NCI-H226 (cell line): ENCODE results near the gene DEPDC1B.
A peak's percentile ranks its signal among the peaks of the same experiment; 100 is the strongest.
"Not testable (repeated sequence)": the region's sequence is repeated elsewhere in the genome, so short reads cannot be mapped to it uniquely, and the experiment has no call there.

Experiments
- DNase-seq: peaks from one replicate; pipeline ENCODE4 v3.0.0-alpha.2; 2015

DEPDC1B gene

DNA sequence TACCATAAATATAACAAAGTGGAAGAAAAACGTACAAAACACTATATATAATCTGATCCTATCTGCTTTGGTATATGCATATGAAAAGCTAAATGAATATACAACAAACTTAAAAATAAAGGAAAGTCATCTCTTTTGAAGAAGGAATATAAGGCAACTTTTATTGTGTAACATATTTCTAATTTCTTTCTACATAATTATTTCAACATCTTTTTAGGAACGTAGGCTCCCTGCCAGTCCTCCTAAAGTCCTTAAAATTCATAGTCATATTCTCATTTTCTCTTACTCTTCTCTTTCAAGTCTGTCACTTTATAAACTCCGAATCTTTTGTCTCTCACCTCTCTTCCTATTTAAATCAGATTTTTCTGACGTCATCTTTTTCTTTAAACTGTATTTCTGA lies 9.6 kb downstream of the DEPDC1B start:
- no peak for DNase-seq

DNA sequence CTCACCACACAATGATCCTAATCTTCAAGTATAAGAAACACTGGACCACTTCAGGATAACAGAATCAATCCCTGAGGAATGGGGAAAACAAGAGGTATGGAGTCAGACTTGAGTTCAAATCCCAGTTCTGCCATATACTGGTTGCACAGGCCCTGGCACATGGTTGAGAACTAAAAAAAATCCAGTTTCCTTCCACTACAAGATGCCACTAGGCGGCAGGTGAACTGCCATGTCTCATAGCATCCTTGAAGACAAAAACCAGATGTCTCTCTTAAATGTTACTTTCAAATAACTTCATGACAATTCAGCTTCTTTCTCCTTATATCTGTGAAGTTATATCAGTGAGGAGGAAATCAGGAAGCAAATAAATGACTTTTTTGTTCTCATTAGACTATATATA lies 11.0 kb downstream of the DEPDC1B start:
- no peak for DNase-seq

DNA sequence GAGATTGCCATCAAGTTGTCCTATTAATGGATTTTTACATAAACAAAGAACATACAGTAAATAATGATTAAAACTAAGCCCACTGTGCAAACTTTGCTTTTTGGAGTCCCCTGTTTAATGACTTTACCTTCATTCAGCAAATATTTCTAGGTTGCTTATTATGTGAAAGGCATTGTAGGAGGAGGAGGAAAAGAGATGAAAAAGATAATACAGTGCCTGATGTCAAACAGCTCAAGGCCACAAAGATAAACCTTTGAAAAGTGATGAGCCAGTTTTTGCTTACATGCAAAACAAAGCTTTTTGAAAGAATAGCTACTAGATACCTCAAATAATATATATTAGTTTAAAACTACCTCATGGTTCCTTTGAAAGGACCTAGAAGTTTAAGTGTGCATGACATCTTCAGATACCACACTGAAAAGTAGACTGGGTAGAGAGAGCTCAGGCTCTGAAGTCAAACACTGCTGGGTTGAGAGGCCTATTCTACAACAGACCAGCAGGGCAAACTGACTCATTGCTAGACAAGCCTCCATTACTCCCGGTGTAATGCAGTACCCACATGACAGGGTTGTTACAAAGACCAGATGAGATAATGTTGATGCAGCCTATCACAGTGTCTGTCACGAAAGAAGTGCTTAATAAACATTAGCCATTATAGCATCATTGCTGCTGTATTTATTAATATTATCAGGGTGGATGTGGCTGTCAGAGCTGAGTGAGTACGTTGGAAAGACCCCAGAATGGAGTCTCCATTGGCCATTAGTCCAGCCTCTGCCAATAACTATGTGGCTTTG lies 11.8 kb downstream of the DEPDC1B start:
- DNase-seq = peak; percentile 60

DNA sequence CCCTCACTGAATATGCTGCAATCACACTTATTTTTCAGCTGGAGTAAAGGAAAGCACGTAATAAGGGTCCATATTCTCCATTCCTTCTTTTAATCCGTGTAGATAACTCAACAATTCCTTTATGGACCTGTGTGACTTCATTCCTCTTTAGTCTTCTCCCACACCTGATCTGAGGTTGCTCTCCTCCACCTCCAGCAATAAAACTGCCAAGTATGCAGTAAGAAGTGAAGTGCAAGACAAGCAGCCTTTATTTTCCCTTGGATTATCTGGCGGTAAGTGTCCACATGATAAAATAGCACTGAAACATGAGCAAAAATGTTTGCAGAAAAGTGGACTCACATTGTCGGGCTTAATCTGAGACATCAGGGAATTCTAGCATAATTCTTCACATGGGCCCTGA lies 13.8 kb downstream of the DEPDC1B start:
- no peak for DNase-seq

DNA sequence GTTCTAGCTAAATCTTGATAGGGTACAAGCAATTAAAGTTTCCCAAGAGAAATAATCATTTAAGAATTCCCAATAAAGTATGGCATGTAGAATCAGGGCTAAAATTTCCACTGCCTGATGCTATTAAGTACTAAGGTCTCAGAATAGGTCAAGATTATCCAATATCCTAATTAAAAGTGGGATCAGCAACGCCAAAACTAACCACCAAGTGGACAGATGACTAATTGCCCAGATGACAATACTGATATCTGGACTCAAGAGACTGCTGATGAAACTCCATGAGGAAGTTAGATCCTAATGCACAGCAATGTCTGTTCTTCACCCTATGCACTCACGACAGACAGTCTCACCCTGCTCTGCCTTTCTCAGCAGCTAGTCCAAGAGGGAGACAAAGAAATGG lies 14.3 kb downstream of the DEPDC1B start:
- no peak for DNase-seq

DNA sequence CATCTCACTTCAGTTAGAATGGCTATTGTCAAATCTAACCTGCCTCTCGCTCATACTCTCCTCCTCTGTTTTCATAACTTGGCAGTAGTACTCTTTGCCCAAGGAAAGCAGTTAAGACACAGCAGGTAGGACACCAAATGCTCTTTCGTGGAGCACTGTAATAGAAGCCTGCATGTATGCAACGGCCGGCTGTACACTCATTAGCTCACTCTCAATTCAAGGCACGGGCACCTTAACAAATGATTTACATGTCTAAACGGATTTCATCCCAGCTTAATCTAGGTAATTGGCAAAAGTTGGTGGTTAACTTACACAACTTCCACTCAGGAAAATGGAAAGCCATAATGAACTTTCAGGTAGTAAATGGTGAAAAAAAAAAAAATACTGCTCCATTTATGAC lies 14.9 kb downstream of the DEPDC1B start:
- DNase-seq = no peak

DNA sequence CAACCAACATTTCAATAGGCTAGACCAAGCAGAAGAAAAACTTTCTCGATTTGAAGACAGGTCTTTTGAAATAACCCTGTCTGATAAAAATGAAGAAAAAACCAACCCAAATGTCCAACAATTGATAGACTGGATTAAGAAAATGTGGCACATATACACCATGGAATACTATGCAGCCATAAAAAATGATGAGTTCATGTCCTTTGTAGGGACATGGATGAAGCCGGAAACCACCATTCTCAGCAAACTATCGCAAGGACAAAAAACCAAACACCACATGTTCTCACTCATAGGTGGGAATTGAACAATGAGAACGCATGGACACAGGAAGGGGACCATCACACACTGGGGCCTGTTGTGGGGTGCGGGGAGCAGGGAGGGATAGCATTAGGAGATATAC lies 18.0 kb downstream of the DEPDC1B start:
- DNase-seq = not testable (repeated sequence)

DNA sequence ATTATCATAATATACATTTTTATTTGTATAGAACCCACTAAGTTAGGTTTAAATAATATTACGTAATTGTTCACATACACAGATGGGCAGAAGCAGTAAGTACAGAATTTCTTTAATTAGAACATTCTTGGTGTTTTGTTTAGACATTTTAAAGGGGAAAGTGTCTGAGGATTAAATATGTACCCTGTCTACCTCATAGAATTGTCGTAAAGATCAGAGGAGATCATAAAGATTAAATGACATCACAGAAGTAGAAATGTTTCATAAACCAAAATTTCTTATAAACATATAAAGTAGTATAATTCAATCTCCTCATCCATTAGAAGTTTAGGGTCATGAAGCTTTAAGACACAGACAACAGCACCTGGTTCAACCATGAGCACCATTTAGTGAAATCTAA lies 20.1 kb downstream of the DEPDC1B start:
- DNase-seq = no peak

DNA sequence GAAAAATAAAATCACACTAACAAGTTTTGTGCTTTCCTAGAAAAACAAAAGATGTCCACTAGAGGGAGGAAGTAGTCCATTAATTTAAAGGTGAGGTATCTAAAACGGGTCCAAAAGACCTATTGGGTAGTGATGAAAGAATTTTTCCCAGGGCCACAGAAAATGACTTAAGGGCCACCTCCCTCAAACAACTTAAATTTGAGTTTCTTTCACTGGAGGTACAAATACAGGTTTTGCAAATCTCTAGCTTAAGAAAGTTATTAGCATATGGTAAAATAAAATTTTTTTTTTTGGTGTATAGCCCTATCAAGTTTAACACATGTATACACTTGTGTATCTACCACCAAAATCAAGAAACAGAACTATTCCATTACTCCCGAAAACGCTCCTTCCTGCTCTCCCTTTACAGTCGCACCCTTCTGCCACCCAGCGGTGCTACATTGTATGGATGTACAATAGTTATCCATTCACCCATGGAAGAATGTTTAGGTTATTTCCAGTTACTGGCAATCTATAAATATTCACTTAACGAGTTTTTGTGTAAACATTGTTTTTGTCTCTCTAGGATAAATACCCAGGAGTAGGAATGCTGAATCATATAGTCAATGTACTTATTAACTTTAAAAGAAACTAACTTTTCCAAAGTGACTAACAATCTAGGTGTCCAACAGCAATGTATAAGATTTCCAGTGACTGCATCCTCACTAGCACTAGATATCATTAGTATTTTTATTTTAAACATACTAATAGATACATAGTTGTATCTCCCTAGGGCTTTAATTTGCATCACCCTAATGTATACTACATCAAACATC lies 21.9 kb downstream of the DEPDC1B start:
- peak; percentile 42 for DNase-seq

DNA sequence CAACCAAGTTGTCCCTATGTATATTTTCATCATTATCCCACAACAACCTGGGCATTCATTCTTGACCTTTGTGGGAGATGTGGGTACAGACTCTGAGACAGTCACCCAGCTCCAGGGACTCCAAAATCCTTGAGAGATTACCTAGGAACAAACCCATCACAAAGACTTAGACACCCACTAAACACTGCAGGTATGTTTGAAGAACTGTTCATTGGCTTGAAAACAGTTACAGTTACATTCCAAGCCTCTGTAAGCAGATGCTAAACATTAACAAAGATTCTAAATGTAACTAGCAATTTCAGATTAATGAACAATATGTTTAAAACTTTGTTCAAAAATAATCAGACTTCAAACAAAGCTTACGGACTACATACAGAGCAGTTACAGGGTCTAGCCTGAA lies 24.7 kb downstream of the DEPDC1B start:
- no peak for DNase-seq

DNA sequence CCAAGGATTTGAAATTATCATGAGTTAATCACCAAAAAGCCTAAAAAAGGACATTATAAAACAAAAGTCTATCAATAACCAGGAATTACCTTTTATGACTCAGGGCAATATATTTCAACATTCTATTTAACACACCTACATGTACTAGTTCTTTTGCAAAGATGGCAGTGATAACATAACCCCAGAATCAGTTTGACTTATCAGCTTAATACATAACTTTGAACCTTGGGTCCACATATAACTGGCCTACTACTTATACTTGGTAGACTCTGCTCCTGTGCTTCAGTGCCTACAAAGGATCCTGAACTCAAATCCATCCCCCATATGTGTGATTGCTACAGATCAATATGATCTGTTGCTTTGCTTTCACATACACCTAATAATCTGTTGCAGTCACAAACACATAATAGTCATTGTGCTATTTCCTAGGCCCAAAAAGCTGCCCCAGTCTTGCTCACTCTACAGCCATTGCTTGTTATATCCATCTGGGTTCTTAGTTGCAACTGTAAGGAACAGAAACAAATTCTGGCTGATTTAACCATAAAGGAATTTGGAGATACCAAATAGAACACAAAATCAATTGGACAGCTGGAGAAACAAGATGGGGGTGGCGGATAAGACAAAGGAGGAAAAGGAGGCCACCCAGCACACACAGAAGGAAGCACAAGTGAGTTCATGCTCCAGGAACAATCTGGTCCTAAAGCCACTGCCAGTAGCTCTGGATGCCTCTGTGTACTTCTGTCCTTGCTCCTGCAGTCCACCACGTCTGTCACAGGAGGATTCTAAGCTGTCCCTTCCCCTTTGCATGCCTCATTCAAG lies 25.5 kb downstream of the DEPDC1B start:
- no peak for DNase-seq

DNA sequence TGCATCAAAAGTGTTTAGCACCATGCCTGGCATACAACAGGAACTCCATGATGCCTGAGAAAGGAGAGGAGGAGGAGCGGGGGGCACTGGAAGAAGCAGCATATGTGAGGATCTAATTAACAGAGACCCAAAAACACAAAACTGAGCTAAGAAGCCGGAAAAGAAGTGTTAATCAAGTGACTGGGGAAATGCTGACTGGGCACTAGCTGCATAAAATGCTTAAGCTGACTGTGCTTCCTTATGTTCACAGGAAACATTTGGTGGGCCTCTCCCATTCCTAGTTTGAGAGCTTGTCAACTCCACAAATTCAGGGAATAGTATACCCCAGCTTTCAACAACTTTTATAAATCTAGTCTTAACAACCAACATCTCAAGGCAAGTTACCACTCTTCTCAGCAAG lies 26.6 kb downstream of the DEPDC1B start:
- no peak for DNase-seq

DNA sequence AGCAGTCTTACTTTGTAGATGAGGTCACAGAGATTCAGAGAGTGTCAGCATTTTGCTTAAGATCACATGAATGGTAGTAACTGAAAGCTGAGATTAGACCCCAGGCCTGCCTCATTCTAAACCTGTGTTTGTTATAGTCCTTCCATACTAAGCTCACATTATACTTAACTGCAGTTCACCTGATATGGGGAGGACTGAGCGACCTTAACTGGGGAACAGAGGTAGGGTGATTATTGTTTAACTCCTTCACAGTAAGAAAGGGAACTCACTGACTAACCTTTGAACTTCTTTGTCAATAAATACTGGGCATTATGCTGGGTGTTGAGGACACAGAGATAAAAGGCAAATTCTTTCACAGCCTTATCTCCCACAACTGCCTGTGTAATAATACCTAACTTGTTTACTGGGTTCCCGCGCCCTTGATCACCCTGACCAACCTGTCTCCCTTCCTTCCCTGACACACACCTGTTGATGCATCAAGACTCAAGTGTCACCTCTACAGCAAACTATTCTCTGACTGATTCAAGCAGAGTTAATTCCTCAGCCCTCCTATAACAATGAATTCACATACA lies 27.2 kb downstream of the DEPDC1B start:
- DNase-seq = no peak

DNA sequence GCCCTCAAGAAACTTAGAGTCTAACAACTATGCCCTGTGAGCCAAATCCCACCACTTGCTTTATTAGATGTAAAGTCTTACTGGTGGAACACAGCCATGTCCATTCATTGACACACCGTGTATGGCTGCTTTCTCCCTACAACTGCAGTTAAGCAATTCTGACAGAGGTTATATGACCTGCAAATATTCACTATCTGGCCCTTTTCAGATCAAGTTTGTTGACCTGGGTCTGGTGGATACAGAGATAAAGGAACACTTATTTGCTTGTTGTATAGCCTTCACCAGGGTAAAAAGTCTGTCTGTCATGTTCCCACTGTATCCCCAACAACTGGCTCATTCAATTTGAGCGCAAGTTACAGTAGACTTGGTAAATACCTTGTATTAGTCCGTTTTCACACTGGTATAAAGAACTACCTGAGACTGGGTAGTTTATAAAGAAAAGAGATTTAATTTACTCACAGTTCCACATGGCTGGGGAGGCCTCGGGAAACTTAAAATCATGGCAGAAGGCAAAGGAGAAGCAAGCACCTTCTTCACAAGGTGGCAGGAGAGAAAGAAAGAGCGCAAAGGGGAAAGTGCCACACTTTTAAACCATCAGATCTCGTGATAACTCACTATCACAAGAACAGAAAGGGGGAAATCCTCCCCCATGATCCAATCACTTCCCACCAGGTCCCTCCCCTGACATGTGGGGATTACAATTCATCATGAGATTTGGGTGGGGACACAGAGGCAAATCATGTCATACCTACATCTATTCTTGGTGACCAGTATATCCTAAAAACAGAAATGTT lies 27.9 kb downstream of the DEPDC1B start:
- DNase-seq = no peak

DNA sequence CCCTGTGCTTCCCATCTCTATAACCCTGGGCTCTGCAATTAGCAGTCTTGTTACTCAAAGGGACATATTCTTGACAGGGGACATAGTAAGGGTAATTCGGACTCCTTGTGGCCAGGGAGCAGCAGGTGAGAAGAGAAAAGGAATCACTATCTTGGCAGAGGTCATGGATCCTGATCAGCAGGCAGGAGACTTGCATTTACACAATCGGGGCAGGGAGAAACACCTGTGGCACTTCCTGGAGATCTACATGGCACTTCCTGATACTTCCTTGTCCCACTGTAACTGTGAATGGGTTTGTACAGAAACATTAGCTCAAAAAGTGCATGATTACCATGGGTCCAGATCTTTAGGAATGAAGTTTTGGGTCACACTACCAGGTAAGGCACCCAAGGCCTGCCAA lies 29.2 kb downstream of the DEPDC1B start:
- DNase-seq = no peak

DNA sequence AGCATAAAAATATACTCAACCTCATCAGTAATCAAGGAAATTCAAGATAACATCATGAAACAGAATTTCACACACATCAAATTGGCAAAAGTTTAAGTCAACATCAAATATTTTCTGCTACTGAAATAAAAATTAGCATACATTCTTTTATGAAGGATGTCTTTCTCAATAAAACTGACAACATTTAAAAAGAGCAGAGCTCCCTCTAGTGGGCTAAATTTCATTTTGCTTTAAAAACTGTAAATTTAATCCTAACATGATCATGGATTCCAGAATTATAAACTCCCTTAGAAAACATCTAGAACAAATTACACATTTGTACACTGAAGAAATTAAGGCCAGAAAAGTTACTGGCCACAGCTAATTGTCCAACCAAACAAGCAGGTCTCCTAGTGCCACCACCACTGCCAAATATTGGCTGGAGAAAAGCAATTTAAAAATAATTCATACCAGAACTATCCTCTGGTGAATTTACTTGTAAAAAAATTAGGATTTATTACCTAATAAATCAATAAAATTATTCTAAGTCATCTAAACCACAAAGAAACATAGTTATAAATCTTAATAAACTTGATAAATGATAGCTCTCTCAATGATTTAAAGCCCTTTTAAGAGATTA lies 31.2 kb downstream of the DEPDC1B start:
- DNase-seq = no peak

DNA sequence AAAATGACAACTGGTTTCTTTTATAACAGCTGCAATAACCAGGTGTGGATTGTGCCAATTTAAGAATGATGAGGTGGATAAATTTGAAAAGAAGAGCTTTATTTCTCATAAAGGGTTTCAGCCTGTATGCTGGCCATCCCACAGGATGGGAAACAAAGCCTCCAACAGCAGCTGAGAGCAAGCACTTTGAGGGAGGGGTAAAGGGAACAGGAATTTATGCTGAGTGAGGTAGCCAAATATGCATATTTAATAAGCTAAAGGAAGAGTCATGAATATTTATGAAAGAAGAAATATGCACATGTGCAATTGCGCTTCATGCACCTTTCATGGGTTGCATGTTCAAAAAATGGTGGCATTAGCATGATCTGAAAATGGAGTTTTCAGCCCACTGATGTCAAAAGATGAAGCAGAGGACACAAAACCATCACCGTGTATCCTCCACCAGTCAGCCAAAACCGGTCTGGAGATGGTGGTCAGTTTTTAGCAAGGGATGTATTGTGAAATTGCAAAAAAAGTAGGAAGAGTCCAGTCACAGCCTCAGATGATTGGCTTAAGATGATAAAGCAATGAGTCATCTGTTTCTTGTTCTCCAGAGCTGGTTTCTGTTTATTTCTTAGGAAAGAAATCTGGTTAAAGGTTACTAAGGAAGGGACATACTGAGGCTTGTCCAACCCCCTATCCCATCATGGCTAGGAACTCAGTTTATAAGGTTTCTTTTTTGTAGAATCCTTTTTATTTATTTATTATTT lies 47.9 kb downstream of the DEPDC1B start:
- peak; percentile 86 for DNase-seq

DNA sequence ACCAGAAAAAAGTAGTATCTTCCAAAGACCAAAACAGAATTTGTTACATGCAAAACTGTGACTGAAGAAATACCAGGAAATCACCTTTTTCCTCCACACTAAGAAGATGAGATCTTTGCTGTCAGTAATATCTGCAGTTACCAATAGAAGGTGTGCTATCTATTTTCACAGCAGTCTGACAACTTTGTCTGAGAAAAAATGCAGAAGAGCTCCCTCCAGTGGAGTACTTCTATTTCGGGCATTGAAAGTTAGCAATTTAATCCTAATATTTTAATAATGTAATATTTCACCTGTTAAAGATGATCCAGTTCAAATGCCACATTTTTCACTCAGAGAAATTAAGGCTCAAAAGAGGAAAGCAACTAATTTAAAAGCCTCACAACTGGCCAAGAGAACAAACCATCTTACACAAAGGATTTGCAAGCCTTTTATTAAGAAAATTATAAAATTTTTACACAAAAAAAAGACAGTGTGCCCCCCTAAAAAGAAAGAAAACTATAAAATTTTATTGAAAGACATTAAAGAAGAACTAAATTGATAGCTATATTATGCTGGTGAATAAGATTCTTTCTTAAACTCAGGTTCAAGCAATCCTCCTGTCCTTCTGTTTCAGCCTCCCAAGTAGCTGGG lies 50.6 kb downstream of the DEPDC1B start:
- DNase-seq = peak; percentile 36

DNA sequence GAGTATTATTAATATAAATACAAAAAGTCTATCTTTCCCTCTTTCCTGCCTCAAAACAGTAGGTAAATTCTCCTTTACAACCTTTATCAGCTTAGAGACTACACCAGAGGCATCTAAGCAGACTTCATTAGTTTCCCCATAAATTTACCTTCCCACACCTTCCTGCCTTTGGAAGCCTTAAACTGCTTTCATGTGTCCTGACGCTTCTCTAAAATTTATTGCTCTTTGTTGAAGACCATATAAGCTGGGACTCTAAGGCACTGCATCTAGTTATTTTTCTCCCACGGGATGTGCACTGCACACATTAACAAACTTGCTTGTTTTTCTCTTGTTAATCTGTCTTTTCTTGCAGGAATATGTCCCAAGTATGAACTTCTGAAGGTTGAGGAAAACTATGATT lies 51.8 kb downstream of the DEPDC1B start:
- no peak for DNase-seq

DNA sequence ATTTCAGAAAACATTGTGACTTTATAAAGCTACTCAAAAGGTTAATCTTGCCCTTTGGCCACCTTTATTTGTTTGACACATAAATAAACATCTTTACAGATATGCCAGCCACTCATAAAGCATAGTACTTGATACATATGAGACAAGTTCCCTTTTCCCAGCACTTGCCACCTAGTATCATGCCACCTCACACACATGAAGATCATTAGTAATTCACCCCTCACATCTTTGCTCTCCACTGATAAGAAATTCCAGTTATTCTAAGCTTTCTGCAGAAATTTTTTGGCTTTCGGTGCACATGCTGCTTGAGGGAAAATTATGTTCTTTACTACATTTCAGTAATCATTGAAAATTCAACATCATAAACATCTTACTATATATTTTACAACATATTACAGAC lies 59.1 kb downstream of the DEPDC1B start:
- no peak for DNase-seq

DNA sequence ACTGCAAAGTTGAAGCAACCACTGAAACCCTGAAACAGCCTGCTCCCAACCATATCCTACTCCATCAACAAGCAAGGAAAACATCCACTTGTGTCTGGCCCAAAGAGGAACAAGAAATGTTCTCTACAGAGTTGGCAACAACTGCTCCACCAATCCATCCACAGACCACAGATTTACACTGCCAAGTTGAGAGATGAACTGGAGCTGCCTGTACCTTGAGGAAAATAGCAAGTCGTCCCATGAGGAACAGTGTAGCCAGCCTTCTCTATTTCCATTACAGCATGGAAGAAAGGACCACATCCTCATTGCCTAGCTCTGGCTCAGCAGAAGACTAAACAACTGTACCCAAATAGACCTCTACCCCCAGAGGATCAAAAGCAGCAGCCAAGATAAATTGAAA lies 60.4 kb downstream of the DEPDC1B start:
- no peak for DNase-seq
